Ovary (tissue), 3 donors: ENCODE results near the gene CST3.

Source experiments
- CTCF ChIP-seq, 3 donors: fragments of 450-650 bp in 2 of 3; fragments of 200-600 bp in 1 of 3; IDR thresholded peaks; one replicate each; pipeline versions ENCODE4 v1.5.1 to v1.8.0; 2016 to 2022; ENCODE audit warnings: antibody characterized with exemption in 3 of 3, mild to moderate bottlenecking in 1 of 3
- EP300 ChIP-seq: sonication (generic); formaldehyde crosslinking; IDR thresholded peaks from one replicate; pipeline ENCODE4 v1.6.1; 2017; ENCODE audit warnings: antibody characterized with exemption
- donor health status: DM: no; HTN: no; CAD: no.

- TF ChIP-seq CTCF (IDR thresholded peaks at IDR 0.05) (no peak), EP300 (no peak)
Observed at GRCh38 chr20:23666698-23667097, 28.9 kb upstream of the CST3 start.
